Thyroid gland (tissue), 4 donors: ENCODE measurements around the gene MEMO1.

Source experiments
- CTCF ChIP-seq, 6 experiments: fragments of 200-600 bp in 3 of 6; fragments of 450-650 bp in 3 of 6; sonication (generic) in 3 of 6; IDR thresholded peaks; one replicate each; pipeline ENCODE4 v1.5.1; 2016 to 2019; ENCODE audit warnings: antibody characterized with exemption in 6 of 6, mild to moderate bottlenecking in 2 of 6, inconsistent platforms in 1 of 6, moderate library complexity in 1 of 6
- POLR2A ChIP-seq, 2 donors: fragments of 450-650 bp; IDR thresholded peaks; one replicate each; pipeline ENCODE4 v1.6.1; 2017; ENCODE audit warnings: antibody characterized with exemption in 2 of 2, mild to moderate bottlenecking in 2 of 2, moderate library complexity in 1 of 2

- TF ChIP-seq CTCF (IDR thresholded peaks at IDR 0.05) (no peak), POLR2A (IDR thresholded peaks at IDR 0.05) (no peak)
These were observed 17.9 kb downstream of the MEMO1 start for GRCh38 chr2:31992934-31993333.
